IMR-90 (cell line): ENCODE results near the gene RPN2. TPM values are rescaled to one million over a fixed set of nuclear protein-coding genes. Genes with fewer than 3 reads are reported as not detected.

Experiments used
- ATAC-seq: fragments of 200-7000 bp; cut with Tn5 transposase; 2 replicates; pipeline ENCODE4 v1.9.1; 2020; ENCODE audit warnings: low read depth, mild to moderate bottlenecking, moderate library complexity
- BruUV-seq: library from RNA; stranded (reverse); fragments of 400-500 nt; replicated peaks from 2 replicates; lab custom pipeline; 2021; lab: Mats Ljungman, UMichigan
- CTCF ChIA-PET: fragments of 300-600 bp; formaldehyde crosslinking; extraction: SDS; loops from one replicate; lab custom pipeline; 2021; ENCODE audit warnings: antibody characterized with exemption; lab: Yijun Ruan, JAX
- POLR2A ChIA-PET: fragments of 300-600 bp; sonication (Branson Sonifier 250); formaldehyde crosslinking; loops from one replicate; lab custom pipeline; 2022; ENCODE audit warnings: antibody characterized with exemption; ENCODE audit not compliant: unreplicated experiment; lab: Charles Lee
- DNase-seq: peaks from one replicate; pipeline ENCODE4 v3.0.0; 2013
- H2AFZ ChIP-seq: replicated peaks from 2 replicates; pipeline ENCODE3; 2013; ENCODE audit warnings: low read length, mild to moderate bottlenecking; ENCODE audit not compliant: poor library complexity
- H2AK5ac ChIP-seq: 2 replicates; pipeline ENCODE4 v1.6.1; 2013; ENCODE audit warnings: low read depth, low read length, inconsistent platforms
- H2AK9ac ChIP-seq: replicated peaks from 2 replicates; pipeline ENCODE3; 2013; ENCODE audit warnings: mild to moderate bottlenecking, low read depth, low read length, moderate library complexity; ENCODE audit not compliant: poor library complexity
- H2BK120ac ChIP-seq: 2 replicates; pipeline ENCODE4 v1.6.1; 2013; ENCODE audit warnings: low read depth, low read length, inconsistent platforms
- H2BK15ac ChIP-seq: 3 replicates; pipeline ENCODE4 v1.6.1; 2013; ENCODE audit warnings: low read depth, low read length, inconsistent platforms
- H2BK20ac ChIP-seq: 2 replicates; pipeline ENCODE4 v1.6.1; 2013; ENCODE audit warnings: low read depth, mild to moderate bottlenecking, inconsistent platforms, low read length, moderate library complexity
- H2BK5ac ChIP-seq: 2 replicates; pipeline ENCODE4 v1.6.1; 2013; ENCODE audit warnings: mild to moderate bottlenecking, low read depth, low read length, inconsistent platforms; ENCODE audit not compliant: poor library complexity, severe bottlenecking
- H3K14ac ChIP-seq: replicated peaks from 2 replicates; pipeline ENCODE4 v1.6.1; 2013; ENCODE audit warnings: low read depth, low read length, inconsistent platforms
- H3K18ac ChIP-seq: 2 replicates; pipeline ENCODE4 v1.6.1; 2013; ENCODE audit warnings: low read depth, low read length, control low read depth
- H3K23ac ChIP-seq: 2 replicates; pipeline ENCODE4 v1.6.1; 2013; ENCODE audit warnings: low read depth, low read length, inconsistent platforms
- H3K27ac ChIP-seq: 2 replicates; pipeline ENCODE4 v1.5.1; 2013; ENCODE audit warnings: mild to moderate bottlenecking, control low read depth, low read length; ENCODE audit not compliant: insufficient read depth
- H3K27me3 ChIP-seq: 2 replicates; pipeline ENCODE4 v1.6.1; 2013; ENCODE audit warnings: low read length; ENCODE audit not compliant: control insufficient read depth, insufficient read depth
- H3K36me3 ChIP-seq: 2 replicates; pipeline ENCODE4 v1.6.1; 2013; ENCODE audit warnings: low read length, mixed read lengths; ENCODE audit not compliant: control insufficient read depth, insufficient read depth
- H3K4ac ChIP-seq: 2 replicates; pipeline ENCODE4 v1.6.1; 2013; ENCODE audit warnings: low read depth, low read length, inconsistent platforms
- H3K4me1 ChIP-seq: 2 replicates; pipeline ENCODE4 v1.6.1; 2013; ENCODE audit warnings: low read length, mixed read lengths; ENCODE audit not compliant: control insufficient read depth, insufficient read depth
- H3K4me2 ChIP-seq: 2 replicates; pipeline ENCODE4 v1.6.1; 2013; ENCODE audit warnings: low read depth, mild to moderate bottlenecking, control low read depth, low read length, moderate library complexity
- H3K4me3 ChIP-seq: 2 replicates; pipeline ENCODE4 v1.5.1; 2013; ENCODE audit warnings: low read depth, mild to moderate bottlenecking, control low read depth, low read length, moderate library complexity; ENCODE audit not compliant: insufficient read depth
- H3K56ac ChIP-seq: 2 replicates; pipeline ENCODE4 v1.6.1; 2013; ENCODE audit warnings: low read length, inconsistent platforms; ENCODE audit not compliant: insufficient read depth; ENCODE audit errors: extremely low read depth
- H3K79me1 ChIP-seq, 2 experiments: 2 replicates each; pipeline ENCODE4 v1.6.1; 2013; ENCODE audit warnings: low read length in 2 of 2, inconsistent platforms in 1 of 2, low read depth in 1 of 2
- H3K9ac ChIP-seq: 2 replicates; pipeline ENCODE4 v1.6.1; 2013; ENCODE audit warnings: low read depth, low read length, control low read depth
- H3K9me1 ChIP-seq: 2 replicates; pipeline ENCODE4 v1.6.1; 2013; ENCODE audit warnings: low read length, inconsistent platforms; ENCODE audit not compliant: insufficient read depth
- H3K9me3 ChIP-seq: 2 replicates; pipeline ENCODE4 v1.6.1; 2013; ENCODE audit warnings: low read length; ENCODE audit not compliant: control insufficient read depth, insufficient read depth
- H4K20me1 ChIP-seq: 2 replicates; pipeline ENCODE4 v1.6.1; 2013; ENCODE audit warnings: low read length, inconsistent platforms; ENCODE audit not compliant: insufficient read depth
- H4K5ac ChIP-seq: 2 replicates; pipeline ENCODE4 v1.6.1; 2013; ENCODE audit warnings: mild to moderate bottlenecking, low read depth, low read length, control low read depth
- H4K8ac ChIP-seq, 2 experiments: 2 replicates each; pipeline ENCODE4 v1.6.1; 2013; ENCODE audit warnings: low read depth in 2 of 2, low read length in 2 of 2, control low read depth in 1 of 2, inconsistent platforms in 1 of 2
- H4K91ac ChIP-seq: 2 replicates; pipeline ENCODE4 v1.6.1; 2013; ENCODE audit warnings: low read depth, low read length, inconsistent platforms; ENCODE audit not compliant: insufficient read depth
- RCOR1 ChIP-seq: IDR thresholded peaks from 2 replicates; pipeline ENCODE4 v1.6.1; 2012; ENCODE audit warnings: mild to moderate bottlenecking, low read length, improper control_type of control experiment; ENCODE audit not compliant: insufficient replicate concordance
- WGBS, 2 experiments: methylation state at CpG; one replicate each; pipeline versions ENCODE4 v1.1.5 to v1.1.7; 2013; ENCODE audit warnings: missing lambda C conversion rate in 2 of 2; ENCODE audit not compliant: insufficient read length in 1 of 2; ENCODE audit errors: extremely low coverage in 2 of 2; 5-methylcytosine and 5-hydroxymethylcytosine counted together
- dilution Hi-C: fragments of 300-500 bp; cut with HindIII; formaldehyde crosslinking; loops from one replicate; pipeline ENCODE4 v1.14.3; 2018; ENCODE audit warnings: low sequenced_read_pairs; ENCODE audit not compliant: unreplicated experiment
- in situ Hi-C: fragments of 300-500 bp; cut with MboI; formaldehyde crosslinking; loops from 3 replicates; pipeline ENCODE4 v1.14.3; 2019; ENCODE audit warnings: low sequenced_read_pairs, inconsistent platforms, mixed read lengths
- intact Hi-C: fragments of 100-400 bp; cut with micrococcal nuclease; formaldehyde crosslinking; loops from 2 replicates; pipeline ENCODE4 v1.10.0; 2022
- polyA plus RNA-seq, 3 experiments: library from polyadenylated mRNA; depleted of rRNA; stranded (reverse); fragments of >200 nt; gene quantifications; 2 replicates each; pipeline ENCODE4 v1.2.3, GENCODE V29; 2012; ENCODE audit warnings: low replicate concordance in 1 of 3
- total RNA-seq: library from RNA; depleted of rRNA; stranded (reverse); fragments of >200 nt; gene quantifications from 2 replicates; pipeline ENCODE4 v1.2.3, GENCODE V29; 2012

Gene RPN2
- total and polyA plus RNA-seq, 2 of the 4 experiments (the other 2 are of a cell fraction) = 305 to 481 TPM

- Histone ChIP-seq H3K4ac (no peak overlapping the region), H3K23ac (no peak overlapping the region), H2BK120ac (no peak overlapping the region), H3K56ac (no peak overlapping the region), H4K5ac (no peak overlapping the region), H2AK9ac (no peak overlapping the region), H3K36me3 (peaks cover 21% of the 10 kb centered on the region), H3K27me3 (no peaks in the 10 kb centered on the region), H2AK5ac (no peak overlapping the region), H2AFZ (no peak overlapping the region), H3K18ac (no peak overlapping the region), H4K20me1 (peaks cover 83% of the 10 kb centered on the region), H4K91ac (no peak overlapping the region), H3K14ac (no peak overlapping the region), H3K79me1 (peaks cover 38 to 86% of the 10 kb centered on the region in 2 experiments), H3K9me3 (no peaks in the 10 kb centered on the region), H3K4me1 (no peaks in the 10 kb centered on the region), H2BK20ac (no peak overlapping the region), H4K8ac (no peak overlapping the region), H3K9ac (no peak overlapping the region), H2BK5ac (no peak overlapping the region), H3K27ac (no peak overlapping the region), H3K4me2 (no peak overlapping the region), H3K9me1 (no peaks in the 10 kb centered on the region), H2BK15ac (no peak overlapping the region), H3K4me3 (no peak overlapping the region)
- dilution Hi-C loops (no loop called here), intact Hi-C loops (loop anchor here (5.0 kb wide), 2 partner anchors 187 to 188 kb away; no protein-coding TSS in a partner anchor), in situ Hi-C loops (loop anchor here (5.0 kb wide), 1 partner anchor 337 kb away; no protein-coding TSS in a partner anchor)
- 70% methylated on average over 10 of the region's 14 CpGs; no CpG with 5 or more reads in 1 of the 2 experiments for WGBS, 2 experiments
- TF ChIP-seq RCOR1 = no peak
- ATAC-seq (no peak), DNase-seq (no peak)
- ChIA-PET CTCF (interaction anchor here (0.5 to 1.0 kb wide), 4 partner anchors 75 to 699 kb away, joined by 3 to 4 read pairs (median 3); no protein-coding TSS in a partner anchor), POLR2A (interaction anchor here (1.0 kb wide), 1 partner anchor 16 kb away, joined by 3 read pairs; the partner anchor contains the start of genes MROH8 and RPN2)
- no TSS peak for BruUV-seq
These were observed 15.7 kb downstream of the RPN2 start for GRCh38 chr20:37194621-37195417.
